HG03135 (cell line): ENCODE measurements around the gene MKS1.

Experiments
- ATAC-seq: cut with Tn5 transposase; IDR thresholded peaks from one replicate; pipeline ENCODE4 v1.9.1; 2021; ENCODE audit warnings: mild to moderate bottlenecking, moderate library complexity; ENCODE audit not compliant: unreplicated experiment

Gene MKS1

GRCh38 chr17:58245428-58246103 is 26.5 kb upstream of the MKS1 start:
- ATAC-seq: no peak

GRCh38 chr17:58244963-58245362 is 25.9 kb upstream of the MKS1 start:
- ATAC-seq: no peak

- no peak for ATAC-seq
These were observed 23.2 kb upstream of the MKS1 start for GRCh38 chr17:58242171-58242784.

- ATAC-seq: no peak
These were observed 20.9 kb upstream of the MKS1 start for GRCh38 chr17:58239987-58240386.

GRCh38 chr17:58238147-58238634 is 19.1 kb upstream of the MKS1 start, which contains the start of gene LPO:
TSS of gene LPO (plus strand) at chr17:58238584. CDS start at chr17:58242980, 4,396 bp downstream.
- ATAC-seq: no peak

GRCh38 chr17:58236394-58236793 is 17.3 kb upstream of the MKS1 start:
- no peak for ATAC-seq

GRCh38 chr17:58235821-58236220 is 16.8 kb upstream of the MKS1 start:
- ATAC-seq: no peak

- no peak for ATAC-seq
These were observed 15.5 kb upstream of the MKS1 start for GRCh38 chr17:58234512-58234911.

- peak; percentile 49 for ATAC-seq
These were observed 14.5 kb upstream of the MKS1 start for GRCh38 chr17:58233543-58233942.

GRCh38 chr17:58232707-58233156 is 13.7 kb upstream of the MKS1 start:
- ATAC-seq: peak; percentile 75

- ATAC-seq: no peak
These were observed 12.6 kb upstream of the MKS1 start for GRCh38 chr17:58231641-58232040.

- ATAC-seq: no peak
These were observed 10.8 kb upstream of the MKS1 start for GRCh38 chr17:58229881-58230280.

- no peak for ATAC-seq
These were observed 10.3 kb upstream of the MKS1 start for GRCh38 chr17:58229384-58229783.

GRCh38 chr17:58228679-58229078 is 9.6 kb upstream of the MKS1 start:
- ATAC-seq: no peak

GRCh38 chr17:58227733-58228132 is 8.7 kb upstream of the MKS1 start:
- no peak for ATAC-seq

GRCh38 chr17:58224315-58224714 is 5.3 kb upstream of the MKS1 start:
- no peak for ATAC-seq

GRCh38 chr17:58219789-58220183 is 731 bp upstream of the MKS1 start:
- ATAC-seq: no peak

- ATAC-seq: no peak
These were observed 1.3 kb downstream of the MKS1 start for GRCh38 chr17:58217766-58218165.

GRCh38 chr17:58215685-58216084 is 3.4 kb downstream of the MKS1 start:
- ATAC-seq: no peak

- no peak for ATAC-seq
These were observed 8.1 kb downstream of the MKS1 start for GRCh38 chr17:58210922-58211321.

GRCh38 chr17:58208344-58208743 is 10.7 kb downstream of the MKS1 start:
- no peak for ATAC-seq

GRCh38 chr17:58207451-58207850 is 11.6 kb downstream of the MKS1 start:
- ATAC-seq: no peak
